ENCODE results near the gene L1CAM. TPM values are rescaled to one million over a fixed set of nuclear protein-coding genes. Genes with fewer than 3 reads are reported as not detected.

L1CAM gene
- polyA plus RNA-seq, 5 donors, result 0.13 to 0.44 (median 0.20) TPM

- no peak for DNase-seq
Measured at GRCh38 chrX:153925739-153926551, 40.0 kb upstream of the L1CAM start, which contains the start of gene ARHGAP4. ARHGAP4 (minus strand) TSS chrX:153926264; CDS start chrX:153926202, 62 bp downstream.

- DNase-seq, result no peak
Measured at GRCh38 chrX:153925387-153925738, 39.4 kb upstream of the L1CAM start.

- DNase-seq, result no peak
Measured at GRCh38 chrX:153924149-153924861, 38.3 kb upstream of the L1CAM start.

GRCh38 chrX:153922932-153923857 lies 37.2 kb upstream of the L1CAM start:
- peak; percentile 50 to 51 for DNase-seq

GRCh38 chrX:153921511-153922446 lies 35.8 kb upstream of the L1CAM start:
- no peak for DNase-seq

GRCh38 chrX:153921070-153921469 lies 35.1 kb upstream of the L1CAM start:
- DNase-seq, result no peak

GRCh38 chrX:153920546-153920945 lies 34.6 kb upstream of the L1CAM start:
- no peak for DNase-seq

- DNase-seq, result no peak
Measured at GRCh38 chrX:153919281-153919680, 33.3 kb upstream of the L1CAM start.

- DNase-seq, result no peak
Measured at GRCh38 chrX:153917869-153918268, 31.9 kb upstream of the L1CAM start.

GRCh38 chrX:153913701-153914100 lies 27.7 kb upstream of the L1CAM start:
- no peak for DNase-seq

GRCh38 chrX:153913211-153913610 lies 27.2 kb upstream of the L1CAM start:
- DNase-seq, result no peak

- no peak for DNase-seq
Measured at GRCh38 chrX:153911798-153912197, 25.8 kb upstream of the L1CAM start.

GRCh38 chrX:153910446-153910845 lies 24.5 kb upstream of the L1CAM start:
- no peak for DNase-seq

- no peak for DNase-seq
Measured at GRCh38 chrX:153909980-153910360, 24.0 kb upstream of the L1CAM start.

GRCh38 chrX:153909024-153909979 lies 23.3 kb upstream of the L1CAM start:
- DNase-seq, result no peak

- no peak for DNase-seq
Measured at GRCh38 chrX:153908219-153908860, 22.4 kb upstream of the L1CAM start.

GRCh38 chrX:153907456-153907855 lies 21.5 kb upstream of the L1CAM start:
- DNase-seq, result no peak

- no peak for DNase-seq
Measured at GRCh38 chrX:153906126-153906917, 20.3 kb upstream of the L1CAM start.
